HepG2 (cell line): ENCODE data around the gene MYLK2. TPM values are rescaled to one million over a fixed set of nuclear protein-coding genes. Genes with fewer than 3 reads are reported as not detected.

ENCODE experiments used
- ARNT2 ChIP-seq: sonication (generic); formaldehyde crosslinking; IDR thresholded peaks from 2 replicates; pipeline ENCODE4 v1.8.0; 2022; ENCODE audit warnings: mild to moderate bottlenecking, low read depth, missing genetic modification reagents, moderate library complexity
- BATF2 ChIP-seq: sonication (generic); formaldehyde crosslinking; IDR thresholded peaks from 2 replicates; pipeline ENCODE4 v1.8.0; 2022; ENCODE audit warnings: mild to moderate bottlenecking, missing genetic modification reagents, moderate library complexity
- FUBP1 ChIP-seq: sonication (generic); formaldehyde crosslinking; IDR thresholded peaks from 2 replicates; pipeline ENCODE4 v1.5.1; 2020; ENCODE audit warnings: missing genetic modification reagents, mild to moderate bottlenecking, borderline replicate concordance
- JDP2 ChIP-seq: sonication (generic); formaldehyde crosslinking; IDR thresholded peaks from 2 replicates; pipeline ENCODE4 v1.8.1; 2022; ENCODE audit warnings: missing genetic modification reagents, borderline replicate concordance
- JUN ChIP-seq: sonication (generic); formaldehyde crosslinking; IDR thresholded peaks from 2 replicates; pipeline ENCODE4 v1.4.0; 2020; ENCODE audit warnings: mild to moderate bottlenecking, missing genetic modification reagents
- NAIF1 ChIP-seq: sonication (generic); formaldehyde crosslinking; IDR thresholded peaks from 2 replicates; pipeline ENCODE4 v1.5.0; 2020; ENCODE audit warnings: mild to moderate bottlenecking, missing genetic modification reagents, borderline replicate concordance
- NFYB ChIP-seq: sonication (generic); formaldehyde crosslinking; IDR thresholded peaks from 2 replicates; pipeline ENCODE4 v1.4.0; 2020; ENCODE audit warnings: missing genetic modification reagents
- NRL ChIP-seq: sonication (generic); formaldehyde crosslinking; IDR thresholded peaks from 2 replicates; pipeline ENCODE4 v1.5.0; 2020; ENCODE audit warnings: missing genetic modification reagents, mild to moderate bottlenecking, moderate library complexity, borderline replicate concordance
- SRF ChIP-seq: IDR thresholded peaks from 2 replicates; pipeline ENCODE4 v1.6.1; 2011; ENCODE audit warnings: mild to moderate bottlenecking, low read depth, low read length, moderate library complexity
- STAG1 ChIP-seq: sonication (generic); formaldehyde crosslinking; IDR thresholded peaks from 2 replicates; pipeline ENCODE4 v1.4.0; 2020; ENCODE audit warnings: missing genetic modification reagents
- THAP9 ChIP-seq: sonication (generic); formaldehyde crosslinking; IDR thresholded peaks from 2 replicates; pipeline ENCODE4; 2020; ENCODE audit warnings: missing genetic modification reagents, mild to moderate bottlenecking, borderline replicate concordance
- TSC22D2 ChIP-seq: sonication (generic); formaldehyde crosslinking; IDR thresholded peaks from 2 replicates; pipeline ENCODE4 v1.5.1; 2020; ENCODE audit warnings: missing genetic modification reagents, mild to moderate bottlenecking, borderline replicate concordance
- ZBTB34 ChIP-seq: sonication (generic); formaldehyde crosslinking; IDR thresholded peaks from 2 replicates; pipeline ENCODE4 v1.8.0; 2022; ENCODE audit warnings: mild to moderate bottlenecking, missing genetic modification reagents
- ZMAT3 ChIP-seq: sonication (generic); formaldehyde crosslinking; conservative IDR thresholded peaks from 2 replicates; pipeline ENCODE4 v1.7.0; 2021; ENCODE audit warnings: missing genetic modification reagents
- ZNF138 ChIP-seq: sonication (generic); formaldehyde crosslinking; IDR thresholded peaks from 2 replicates; pipeline ENCODE4 v1.5.0; 2020; ENCODE audit warnings: mild to moderate bottlenecking, low read depth, missing genetic modification reagents
- ZNF143 ChIP-seq: sonication (generic); formaldehyde crosslinking; IDR thresholded peaks from 2 replicates; pipeline ENCODE4 v1.4.0; 2020; ENCODE audit warnings: missing genetic modification reagents
- ZNF207 ChIP-seq: fragments of 450-650 bp; IDR thresholded peaks from 2 replicates; pipeline ENCODE4 v1.6.1; 2016; ENCODE audit warnings: antibody characterized with exemption, borderline replicate concordance
- ZNF230 ChIP-seq: sonication (generic); formaldehyde crosslinking; IDR thresholded peaks from 2 replicates; pipeline ENCODE4 v1.4.0; 2020; ENCODE audit warnings: mild to moderate bottlenecking, missing genetic modification reagents
- ZNF296 ChIP-seq: sonication (generic); formaldehyde crosslinking; conservative IDR thresholded peaks from 2 replicates; pipeline ENCODE4 v1.5.0; 2020; ENCODE audit warnings: mild to moderate bottlenecking, missing genetic modification reagents
- ZNF3 ChIP-seq: IDR thresholded peaks from 2 replicates; pipeline ENCODE4 v1.7.0; 2017; ENCODE audit warnings: inconsistent platforms
- ZNF549 ChIP-seq: sonication (generic); formaldehyde crosslinking; IDR thresholded peaks from 2 replicates; pipeline ENCODE4 v1.5.0; 2020; ENCODE audit warnings: missing genetic modification reagents
- ZNF580 ChIP-seq: IDR thresholded peaks from 2 replicates; pipeline ENCODE4 v1.6.1; 2016; ENCODE audit warnings: low read depth, borderline replicate concordance
- ZNF619 ChIP-seq: sonication (generic); formaldehyde crosslinking; IDR thresholded peaks from 2 replicates; pipeline ENCODE4 v1.4.0; 2020; ENCODE audit warnings: mild to moderate bottlenecking, missing genetic modification reagents
- ZNF777 ChIP-seq: sonication (generic); formaldehyde crosslinking; IDR thresholded peaks from 2 replicates; pipeline ENCODE4 v1.4.0; 2020; ENCODE audit warnings: missing genetic modification reagents
- polyA plus RNA-seq, 8 experiments: library from polyadenylated mRNA; depleted of rRNA in 3 of 8; stranded (reverse) in 7 of 8; unstranded in 1 of 8; fragments of >200 nt; fragmentation: Illumina TruSeq in 4 of 8; extraction: Trizol in 4 of 8; gene quantifications; 2 replicates each; pipeline versions ENCODE4 v1.2.1 to v1.2.3, GENCODE V29; 2011 to 2016; ENCODE audit warnings: low read depth in 4 of 8, missing spikeins in 1 of 8, mixed read lengths in 1 of 8; ENCODE audit not compliant: insufficient read depth in 1 of 8
- total RNA-seq, 5 experiments: library from RNA; depleted of rRNA; stranded (reverse); fragments of >200 nt; fragmentation: Illumina TruSeq; extraction: Trizol; gene quantifications; 2 replicates each; pipeline ENCODE4 v1.2.3, GENCODE V29; 2016; ENCODE audit warnings: low read depth in 1 of 5

The MYLK2 gene
- total and polyA plus RNA-seq, 2 of the 13 experiments (the other 11 are each of a cell fraction or from before 2014, with no cell fraction given): 0.27 TPM; not detected in 1

- TF ChIP-seq ARNT2 (peak; percentile 82), FUBP1 (CRISPR knock-in tag) (no peak), ZNF138 (CRISPR knock-in tag) (0 out of 2 replicates have a peak, but pooled peaks have one; percentile 34), BATF2 (no peak), ZBTB34 (CRISPR knock-in tag) (no peak), JDP2 (no peak), TSC22D2 (CRISPR knock-in tag) (no peak), ZNF230 (CRISPR knock-in tag) (0 out of 2 replicates have a peak, but pooled peaks have one; percentile 20), THAP9 (CRISPR knock-in tag) (no peak), ZNF3 (no peak), NFYB (CRISPR knock-in tag) (no peak), ZNF619 (CRISPR knock-in tag) (0 out of 2 replicates have a peak, but pooled peaks have one; percentile 45), ZMAT3 (CRISPR knock-in tag) (0 out of 2 replicates have a peak, but pooled peaks have one; percentile 53), SRF (no peak), STAG1 (CRISPR knock-in tag) (no peak), JUN (CRISPR knock-in tag) (no peak), ZNF296 (CRISPR knock-in tag) (no peak), NRL (no peak), ZNF580 (no peak), ZNF549 (no peak), ZNF143 (CRISPR knock-in tag) (no peak), NAIF1 (CRISPR knock-in tag) (no peak), ZNF777 (CRISPR knock-in tag) (peak; percentile 83), ZNF207 (no peak)
Measured at GRCh38 chr20:31861385-31862156, 42.4 kb downstream of the MYLK2 start (continued).
